ENCODE measurements around the gene METTL3.

Gene METTL3

GRCh38 chr14:21525962-21526671 lies 15.0 kb upstream of the METTL3 start, which contains the start of gene SALL2:
SALL2 (minus strand) TSS chr14:21526346; CDS start chr14:21526127, 219 bp downstream.
- peak; percentile 90 for DNase-seq

DNA sequence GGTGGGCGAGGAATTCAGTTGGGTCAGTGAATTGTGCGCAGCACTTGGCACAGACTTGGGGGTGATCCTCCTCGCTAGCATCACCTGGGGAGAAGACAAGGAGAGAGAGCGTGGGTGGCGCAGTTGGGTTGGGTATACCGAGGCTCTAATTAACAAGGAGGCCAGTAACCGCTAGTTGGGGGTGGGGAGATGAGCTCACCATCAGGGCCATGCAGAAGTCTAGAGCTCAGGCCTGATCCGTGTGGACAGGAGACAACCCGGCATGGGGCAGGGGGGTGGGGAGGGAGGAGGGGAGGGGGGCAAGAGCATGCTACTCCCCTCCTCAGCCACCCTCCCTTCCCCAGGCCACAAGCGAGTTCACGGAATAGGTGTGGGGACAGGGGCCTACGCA lies 14.4 kb upstream of the METTL3 start:
- DNase-seq = no peak

- no peak for DNase-seq
Measured at GRCh38 chr14:21524575-21525490, 13.7 kb upstream of the METTL3 start.

DNA sequence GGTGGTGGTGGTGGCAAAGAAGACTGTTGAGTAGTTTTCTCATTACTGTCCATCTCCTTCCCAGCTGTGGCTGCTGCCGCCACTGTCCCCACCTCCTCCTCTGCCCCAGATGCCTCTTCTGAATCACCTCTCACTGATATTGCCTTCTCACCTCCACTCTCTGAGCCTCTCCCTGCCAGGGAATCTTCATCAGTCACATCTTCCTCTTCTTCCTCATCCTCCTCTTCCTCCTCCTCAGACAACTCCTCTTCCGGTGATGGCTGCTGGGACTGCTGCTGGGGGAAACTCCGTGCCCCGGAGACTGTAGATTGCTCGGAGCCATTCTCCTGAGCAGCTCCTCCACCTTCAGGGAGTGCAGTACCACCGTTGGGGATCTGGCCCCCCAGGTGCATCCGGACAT lies 12.1 kb upstream of the METTL3 start:
- DNase-seq = no peak

GRCh38 chr14:21521501-21521900 lies 10.4 kb upstream of the METTL3 start:
- DNase-seq = no peak

- no peak for DNase-seq
Measured at GRCh38 chr14:21520767-21521166, 9.6 kb upstream of the METTL3 start.

GRCh38 chr14:21518725-21519124 lies 7.6 kb upstream of the METTL3 start:
- DNase-seq = no peak

GRCh38 chr14:21514341-21514740 lies 3.2 kb upstream of the METTL3 start:
- no peak for DNase-seq

- DNase-seq = no peak
Measured at GRCh38 chr14:21509432-21510143, 1.6 kb downstream of the METTL3 start.

DNA sequence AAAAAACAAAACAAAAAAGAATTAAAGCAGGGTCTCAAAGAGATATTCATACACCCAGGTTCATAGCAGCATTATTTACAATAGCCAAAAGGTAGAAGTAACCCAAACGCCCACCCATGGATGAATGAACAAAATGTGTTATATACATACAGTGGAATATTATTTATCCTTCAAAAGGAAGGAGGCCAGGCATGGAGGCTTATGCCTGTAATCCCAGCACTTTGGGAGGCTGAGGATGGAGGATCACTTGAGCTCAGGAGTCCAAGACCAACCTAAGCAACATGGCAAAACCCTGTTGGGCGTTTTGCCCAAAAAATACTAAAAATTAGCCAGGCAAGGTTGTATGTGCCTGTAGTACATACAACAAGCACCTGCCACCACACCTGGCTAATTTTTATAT lies 4.6 kb downstream of the METTL3 start:
- no peak for DNase-seq

- DNase-seq = no peak
Measured at GRCh38 chr14:21505012-21505553, 6.1 kb downstream of the METTL3 start.

DNA sequence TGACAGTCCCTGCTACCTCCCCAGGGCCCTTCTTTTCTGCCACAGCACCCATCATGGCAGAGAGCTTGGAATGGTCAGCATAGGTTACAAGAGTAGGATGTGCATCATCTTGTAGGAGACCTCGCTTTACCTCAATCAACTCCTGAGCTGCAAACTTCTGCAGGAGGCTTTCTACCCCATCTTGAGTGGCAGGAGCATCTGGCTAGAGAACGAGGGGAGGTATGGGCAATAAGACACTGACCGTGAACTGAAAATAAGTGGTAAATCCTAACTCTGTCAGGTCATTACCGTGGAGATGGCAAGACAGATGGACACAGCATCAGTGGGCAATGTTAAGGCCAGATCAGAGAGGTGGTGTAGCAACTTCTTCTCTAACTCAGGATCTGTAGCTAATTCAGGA lies 7.8 kb downstream of the METTL3 start:
- DNase-seq = no peak

GRCh38 chr14:21501568-21501967 lies 9.6 kb downstream of the METTL3 start:
- no peak for DNase-seq

GRCh38 chr14:21498540-21499526 lies 12.3 kb downstream of the METTL3 start:
- DNase-seq = peak; percentile 16

DNA sequence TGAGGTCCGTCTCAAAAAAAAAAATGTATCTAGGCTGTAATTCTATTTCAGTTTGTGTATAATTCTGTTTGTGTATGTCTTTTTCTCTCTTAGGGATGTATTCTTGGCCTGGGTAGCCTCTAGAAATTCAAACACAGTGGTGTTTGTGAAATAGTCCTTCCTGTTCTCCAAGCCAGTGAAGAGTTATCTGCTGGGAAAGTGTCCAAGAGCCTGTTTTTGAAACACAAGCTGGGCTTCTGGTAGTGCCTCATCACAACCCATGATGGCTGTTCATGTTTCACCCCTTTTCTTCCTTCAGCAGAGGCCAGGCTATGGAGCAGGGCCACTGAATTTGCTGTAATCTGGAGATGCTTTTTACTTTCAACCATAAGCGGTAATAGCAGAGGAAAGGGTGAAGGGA lies 14.7 kb downstream of the METTL3 start:
- no peak for DNase-seq

GRCh38 chr14:21494902-21495762 lies 16.0 kb downstream of the METTL3 start:
- DNase-seq = no peak

DNA sequence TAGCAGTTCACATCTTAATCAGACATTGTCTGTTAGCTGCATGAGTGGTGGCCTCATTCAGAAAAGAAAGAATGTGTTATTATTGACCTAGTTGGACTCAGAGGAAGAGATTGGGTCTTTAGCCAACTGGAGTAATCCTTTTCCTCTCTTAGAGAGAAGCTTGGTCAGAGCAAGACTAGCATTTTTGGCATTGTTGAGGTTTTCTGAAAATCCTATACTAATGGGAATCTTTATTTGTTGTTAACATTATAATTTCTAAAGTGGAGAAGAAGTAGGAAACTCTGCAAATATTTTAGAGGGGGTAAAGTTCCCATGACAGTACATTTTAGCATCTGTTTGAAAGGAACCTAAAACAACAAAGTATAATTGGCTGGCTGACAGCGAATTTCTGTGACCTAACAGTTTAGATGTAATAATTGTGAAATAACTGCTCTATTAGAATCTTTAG lies 24.5 kb downstream of the METTL3 start:
- no peak for DNase-seq

DNA sequence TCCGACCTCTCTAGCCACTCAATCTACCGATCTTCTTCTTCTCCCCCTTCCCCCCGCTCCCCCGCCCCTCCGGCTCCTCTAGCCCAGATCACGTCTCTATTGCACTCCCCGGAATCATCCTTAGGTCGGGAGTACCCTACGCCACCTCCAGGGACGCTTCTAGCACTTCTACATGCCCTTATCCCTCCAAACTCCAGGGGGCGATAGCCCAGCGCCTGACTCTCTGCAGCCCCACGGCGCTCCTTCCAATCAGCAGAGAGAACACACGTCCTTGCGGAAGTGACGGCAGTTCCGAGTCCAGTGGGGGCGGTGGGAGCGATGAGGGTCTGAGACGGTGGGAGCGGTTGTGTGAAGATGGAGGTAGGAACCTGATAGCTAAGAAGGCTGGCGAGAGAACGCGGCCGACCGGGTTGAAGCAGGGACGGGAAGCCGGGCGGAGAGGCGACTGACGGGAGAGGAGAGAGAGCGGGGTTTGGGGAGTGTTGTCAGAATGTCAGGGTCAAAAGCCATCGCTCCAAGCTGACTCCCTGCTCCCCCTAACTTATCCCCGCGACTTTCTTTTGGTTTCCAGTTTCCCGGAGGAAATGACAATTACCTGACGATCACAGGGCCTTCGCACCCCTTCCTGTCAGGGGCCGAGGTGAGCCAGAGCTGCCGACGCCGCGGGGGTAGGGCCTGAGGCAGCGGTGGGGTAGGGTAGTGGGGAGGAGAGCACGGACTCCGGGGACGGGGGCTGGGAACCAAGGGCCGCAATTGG lies 34.0 kb downstream of the METTL3 start, which contains the start of the genes RAB2B and TOX4:
Gene RAB2B, minus strand, starts transcription at position 35 of the 757 bp plus-strand sequence. CDS start 87 bp downstream, outside the sequence.
Gene TOX4, plus strand, starts transcription at position 271 of the 757 bp plus-strand sequence. Its CDS starts 84 bp downstream, at position 355.
- peak; percentile 98 for DNase-seq

- peak; percentile 92 for DNase-seq
Measured at GRCh38 chr14:21476523-21476924, 34.6 kb downstream of the METTL3 start.
